ENCODE data around the gene COPG1. TPM values are rescaled to one million over a fixed set of nuclear protein-coding genes. Genes with fewer than 3 reads are reported as not detected.
A peak's percentile ranks its signal among the peaks of the same experiment; 100 is the strongest.

COPG1 gene
- polyA plus RNA-seq, 3 donors: 59.9 to 94.5 (median 60.2) TPM

DNA sequence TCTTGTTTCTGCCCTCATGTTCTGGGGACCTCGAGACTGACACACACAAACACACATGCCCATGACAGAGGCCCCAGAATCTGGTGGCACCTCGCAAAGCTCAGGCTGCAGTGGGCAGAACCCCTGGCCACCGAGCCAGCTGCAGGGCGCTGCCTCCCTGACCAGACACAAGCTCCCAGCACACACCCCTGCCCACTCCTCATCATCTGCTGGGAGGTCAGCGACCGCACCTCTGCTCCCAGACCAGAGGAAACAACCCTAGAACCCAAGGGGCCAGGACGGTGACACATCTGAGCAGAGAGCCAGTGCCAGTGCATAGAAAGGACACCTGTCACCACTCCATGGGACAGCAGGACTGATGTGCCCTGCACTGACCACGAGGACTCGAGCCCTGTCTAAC lies 72.5 kb downstream of the COPG1 start:
- TF ChIP-seq, protein P1, sequence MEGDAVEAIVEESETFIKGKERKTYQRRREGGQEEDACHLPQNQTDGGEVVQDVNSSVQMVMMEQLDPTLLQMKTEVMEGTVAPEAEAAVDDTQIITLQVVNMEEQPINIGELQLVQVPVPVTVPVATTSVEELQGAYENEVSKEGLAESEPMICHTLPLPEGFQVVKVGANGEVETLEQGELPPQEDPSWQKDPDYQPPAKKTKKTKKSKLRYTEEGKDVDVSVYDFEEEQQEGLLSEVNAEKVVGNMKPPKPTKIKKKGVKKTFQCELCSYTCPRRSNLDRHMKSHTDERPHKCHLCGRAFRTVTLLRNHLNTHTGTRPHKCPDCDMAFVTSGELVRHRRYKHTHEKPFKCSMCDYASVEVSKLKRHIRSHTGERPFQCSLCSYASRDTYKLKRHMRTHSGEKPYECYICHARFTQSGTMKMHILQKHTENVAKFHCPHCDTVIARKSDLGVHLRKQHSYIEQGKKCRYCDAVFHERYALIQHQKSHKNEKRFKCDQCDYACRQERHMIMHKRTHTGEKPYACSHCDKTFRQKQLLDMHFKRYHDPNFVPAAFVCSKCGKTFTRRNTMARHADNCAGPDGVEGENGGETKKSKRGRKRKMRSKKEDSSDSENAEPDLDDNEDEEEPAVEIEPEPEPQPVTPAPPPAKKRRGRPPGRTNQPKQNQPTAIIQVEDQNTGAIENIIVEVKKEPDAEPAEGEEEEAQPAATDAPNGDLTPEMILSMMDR (IDR thresholded peaks at IDR 0.05): no peak
- Histone ChIP-seq H3K27me3 (ENCODE audit: control insufficient read depth in 2 of 2, insufficient read depth in 2 of 2, low read length in 2 of 2) (no peaks in the 10 kb centered on the region), H3K4me1 (ENCODE audit: control insufficient read depth in 1 of 2, insufficient read depth in 2 of 2, low read length in 2 of 2) (peaks cover 4 to 5% of the 10 kb centered on the region in 2 donors), H3K4me3 (replicated peaks in 1 of 3; ENCODE audit: low read depth in 2 of 3, low read length in 3 of 3) (no peak overlapping the region), H3K36me3 (replicated peaks in 1 of 2; ENCODE audit: control insufficient read depth in 1 of 2, insufficient read depth in 2 of 2, low read length in 2 of 2) (no peaks in the 10 kb centered on the region), H3K27ac (ENCODE audit: low read depth in 1 of 2, low read length in 2 of 2) (no peak overlapping the region), H3K9me3 (replicated peaks in 1 of 2; ENCODE audit: control insufficient read depth in 1 of 2, insufficient read depth in 1 of 2, low read length in 2 of 2) (no peaks in the 10 kb centered on the region), H3K4me2 (replicated peaks; ENCODE audit: extremely low read depth, low read length, poor library complexity, severe bottlenecking) (no peak overlapping the region), H3K79me2 (ENCODE audit: insufficient read depth, low read length) (no peaks in the 10 kb centered on the region), H2AFZ (ENCODE audit: insufficient read depth, low read depth, low read length, poor library complexity, severe bottlenecking) (no peak overlapping the region), H4K20me1 (ENCODE audit: insufficient read depth, low read length) (no peaks in the 10 kb centered on the region), H3K9ac (ENCODE audit: insufficient read depth, low read length, poor library complexity, severe bottlenecking) (no peak overlapping the region)
- Mint-ChIP-seq H3K36me3 (no peaks in the 10 kb centered on the region), H3K4me1 (peaks cover 11% of the 10 kb centered on the region), H3K27ac (no peak overlapping the region), H3K9me3 (no peaks in the 10 kb centered on the region), H3K27me3 (ENCODE audit: low read depth in 3 of 3) (peaks cover 2 to 5% (median 3%) of the 10 kb centered on the region in 3 donors), H3K4me3 (no peak overlapping the region)
- no peak for DNase-seq
- intact Hi-C loops (cut with micrococcal nuclease): loop anchor here in 1 of 2 donors (10.0 kb wide), 1 partner anchor 347 kb away; no protein-coding TSS in a partner anchor
- 100% methylated on average over 7 of the region's 9 CpGs for WGBS (ENCODE audit: insufficient coverage)

DNA sequence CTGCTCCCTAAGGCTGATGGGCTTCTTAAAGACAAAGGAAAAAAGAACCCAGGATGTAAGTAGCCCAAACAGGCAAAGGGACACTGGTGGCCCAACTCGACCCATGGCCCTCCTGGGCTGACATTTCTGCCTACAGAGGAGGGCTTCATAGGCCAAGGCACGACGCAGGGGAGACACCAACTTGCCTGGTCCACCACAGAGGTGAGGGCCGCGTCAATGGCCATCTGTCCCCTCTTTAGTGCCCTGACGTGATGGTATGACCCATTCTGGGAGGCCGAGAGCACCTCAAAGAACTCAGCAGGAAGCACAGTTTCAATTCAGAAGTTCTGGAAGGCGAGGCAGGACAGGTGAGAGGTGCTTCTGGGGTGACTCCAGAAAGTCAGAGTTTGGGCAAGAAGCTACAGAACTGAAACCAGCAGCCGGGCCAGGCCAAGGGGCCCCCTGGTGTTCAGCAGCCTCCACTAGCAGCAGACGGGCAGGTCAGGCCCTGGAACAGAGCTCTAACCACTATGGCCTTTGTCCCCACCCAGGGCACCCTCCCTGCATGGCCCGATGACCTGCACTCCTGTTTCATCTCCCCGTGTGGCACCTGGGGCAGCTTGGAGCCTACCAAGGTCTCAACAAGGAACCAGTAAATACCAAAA lies 74.4 kb downstream of the COPG1 start:
- TF ChIP-seq, protein P1 (IDR thresholded peaks at IDR 0.05): peak; percentile 27
- no peak for DNase-seq
- Histone ChIP-seq H2AFZ (ENCODE audit: insufficient read depth, low read depth, low read length, poor library complexity, severe bottlenecking) (no peak overlapping the region), H3K27ac (ENCODE audit: low read depth in 1 of 2, low read length in 2 of 2) (no peak overlapping the region), H3K36me3 (replicated peaks in 1 of 2; ENCODE audit: control insufficient read depth in 1 of 2, insufficient read depth in 2 of 2, low read length in 2 of 2) (no peaks in the 10 kb centered on the region), H3K27me3 (ENCODE audit: control insufficient read depth in 2 of 2, insufficient read depth in 2 of 2, low read length in 2 of 2) (no peaks in the 10 kb centered on the region), H3K9me3 (replicated peaks in 1 of 2; ENCODE audit: control insufficient read depth in 1 of 2, insufficient read depth in 1 of 2, low read length in 2 of 2) (no peaks in the 10 kb centered on the region), H3K4me2 (replicated peaks; ENCODE audit: extremely low read depth, low read length, poor library complexity, severe bottlenecking) (no peak overlapping the region), H3K79me2 (ENCODE audit: insufficient read depth, low read length) (no peaks in the 10 kb centered on the region), H3K4me1 (ENCODE audit: control insufficient read depth in 1 of 2, insufficient read depth in 2 of 2, low read length in 2 of 2) (no peaks in the 10 kb centered on the region), H3K9ac (ENCODE audit: insufficient read depth, low read length, poor library complexity, severe bottlenecking) (no peak overlapping the region), H4K20me1 (ENCODE audit: insufficient read depth, low read length) (no peaks in the 10 kb centered on the region), H3K4me3 (replicated peaks in 1 of 3; ENCODE audit: low read depth in 2 of 3, low read length in 3 of 3) (no peak overlapping the region)
- H3K36me3 Mint-ChIP-seq: no peaks in the 10 kb centered on the region
- no peak overlapping the region for H3K4me3 Mint-ChIP-seq
- peaks cover 0 to 4% (median 2%) of the 10 kb centered on the region in 3 donors for H3K27me3 Mint-ChIP-seq (ENCODE audit: low read depth in 3 of 3)
- H3K9me3 Mint-ChIP-seq: peaks cover 0 to 3% (median 0%) of the 10 kb centered on the region in 7 donors
- no peak overlapping the region for H3K27ac Mint-ChIP-seq
- 81% methylated on average over 11 of the region's 12 CpGs for WGBS (ENCODE audit: insufficient coverage)
- peaks cover 3% of the 10 kb centered on the region for H3K4me1 Mint-ChIP-seq
- intact Hi-C loops (cut with micrococcal nuclease): loop anchor here in 1 of 2 donors (10.0 kb wide), 1 partner anchor 349 kb away; no protein-coding TSS in a partner anchor
